Ishikawa (cell line): Measurements from ENCODE around the gene MYO5A.

Experiments used
- CEBPB ChIP-seq: IDR thresholded peaks from 2 replicates; pipeline ENCODE4 v1.6.1; 2012
- EGR1 ChIP-seq: IDR thresholded peaks from 2 replicates; pipeline ENCODE4 v1.6.1; 2012
- EP300 ChIP-seq: IDR thresholded peaks from 2 replicates; pipeline ENCODE4 v1.6.1; 2012; ENCODE audit warnings: borderline replicate concordance
- MAX ChIP-seq: IDR thresholded peaks from 2 replicates; pipeline ENCODE4 v1.6.1; 2012
- USF1 ChIP-seq: IDR thresholded peaks from 2 replicates; pipeline ENCODE4 v1.6.1; 2012
- YY1 ChIP-seq: IDR thresholded peaks from 2 replicates; pipeline ENCODE4 v1.6.1; 2012; ENCODE audit warnings: low read depth
- ZBTB7A ChIP-seq: IDR thresholded peaks from 2 replicates; pipeline ENCODE4 v1.6.1; 2012; ENCODE audit warnings: low read depth

GRCh38 chr15:52306270-52306669 is 222.4 kb downstream of the MYO5A start:
- TF ChIP-seq EGR1 (no peak), ZBTB7A (no peak), MAX (no peak), USF1 (no peak), CEBPB (no peak), YY1 (no peak), EP300 (no peak)
